ENCODE measurements around the gene CLDN20.
"Not testable (repeated sequence)": the region's sequence is repeated elsewhere in the genome, so short reads cannot be mapped to it uniquely, and the experiment has no call there.

The CLDN20 gene
- total RNA-seq: 0 to 0.29 (median 0) reads per million in 4 experiments

- no peak for DNase-seq
These were observed at the start of gene CLDN20 for GRCh38 chr6:155263373-155264063. Gene CLDN20 (plus strand): TSS chr6:155264013. CDS start chr6:155275720, 11,707 bp downstream.

GRCh38 chr6:155215906-155216305 is 47.9 kb upstream of the CLDN20 start:
- no peak for DNase-seq

GRCh38 chr6:155216312-155217046 is 47.3 kb upstream of the CLDN20 start:
- no peak for DNase-seq

GRCh38 chr6:155218711-155219110 is 45.1 kb upstream of the CLDN20 start:
- not testable (repeated sequence) for DNase-seq

- DNase-seq: no peak
These were observed 44.5 kb upstream of the CLDN20 start for GRCh38 chr6:155219299-155219698.

GRCh38 chr6:155219858-155220301 is 43.9 kb upstream of the CLDN20 start:
- DNase-seq: no peak

- DNase-seq: no peak
These were observed 42.7 kb upstream of the CLDN20 start for GRCh38 chr6:155221086-155221485.

- no peak for DNase-seq
These were observed 41.3 kb upstream of the CLDN20 start for GRCh38 chr6:155222506-155222905.

GRCh38 chr6:155223646-155224451 is 40.0 kb upstream of the CLDN20 start:
- DNase-seq: no peak

GRCh38 chr6:155224618-155225017 is 39.2 kb upstream of the CLDN20 start:
- no peak for DNase-seq

GRCh38 chr6:155227046-155227445 is 36.8 kb upstream of the CLDN20 start:
- no peak for DNase-seq

- DNase-seq: no peak
These were observed 35.2 kb upstream of the CLDN20 start for GRCh38 chr6:155228546-155229166.

- not testable (repeated sequence) for DNase-seq
These were observed 32.8 kb upstream of the CLDN20 start for GRCh38 chr6:155230975-155231374.

- DNase-seq: no peak
These were observed 31.0 kb upstream of the CLDN20 start for GRCh38 chr6:155232848-155233247.

GRCh38 chr6:155234167-155234566 is 29.6 kb upstream of the CLDN20 start:
- no peak for DNase-seq

GRCh38 chr6:155234687-155235086 is 29.1 kb upstream of the CLDN20 start:
- DNase-seq: no peak

GRCh38 chr6:155235087-155235486 is 28.7 kb upstream of the CLDN20 start:
- no peak for DNase-seq

GRCh38 chr6:155237613-155238012 is 26.2 kb upstream of the CLDN20 start:
- no peak for DNase-seq

GRCh38 chr6:155240905-155241600 is 22.8 kb upstream of the CLDN20 start:
- no peak for DNase-seq

GRCh38 chr6:155241966-155242365 is 21.8 kb upstream of the CLDN20 start:
- no peak for DNase-seq

GRCh38 chr6:155244434-155244833 is 19.4 kb upstream of the CLDN20 start:
- DNase-seq: no peak

GRCh38 chr6:155245193-155245592 is 18.6 kb upstream of the CLDN20 start:
- DNase-seq: no peak
